ENCODE measurements around the gene TNFSF9.
"Not testable (repeated sequence)": the region's sequence is repeated elsewhere in the genome, so short reads cannot be mapped to it uniquely, and the experiment has no call there.

The TNFSF9 gene

DNA sequence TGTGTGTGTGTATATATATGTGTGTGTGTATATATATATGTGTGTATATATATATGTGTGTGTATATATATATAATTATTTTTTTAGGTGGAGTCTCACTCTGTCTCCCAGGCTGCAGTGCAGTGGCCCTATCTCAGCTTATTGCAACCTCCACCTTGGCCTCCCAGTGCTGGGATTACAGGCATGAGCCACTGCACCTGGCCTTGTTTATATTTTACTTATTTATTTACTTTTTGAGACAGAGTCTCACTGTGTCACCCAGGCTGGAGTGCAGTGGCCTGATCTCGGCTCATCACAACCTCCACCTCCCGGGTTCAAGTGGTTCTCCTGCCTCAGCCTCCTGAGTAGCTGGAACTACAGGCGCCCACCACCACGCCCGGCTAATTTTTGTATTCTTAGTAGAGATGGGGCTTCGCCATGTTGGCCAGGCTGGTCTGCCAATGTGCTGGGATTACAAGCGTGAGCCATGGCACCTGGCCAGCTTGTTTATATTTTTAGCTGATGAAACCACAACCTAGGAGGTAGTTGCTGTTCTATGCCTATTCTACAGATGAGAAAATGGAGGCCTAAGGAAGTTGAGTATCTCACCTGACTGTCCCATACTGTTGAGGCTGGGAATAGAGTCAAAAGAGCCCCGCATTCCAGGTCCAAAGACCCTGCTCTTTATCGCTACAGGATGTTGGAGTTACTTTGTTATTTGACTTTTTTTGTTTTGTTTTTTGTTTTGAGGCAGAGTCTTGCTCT lies 22.6 kb upstream of the TNFSF9 start:
- not testable (repeated sequence) for DNase-seq

DNA sequence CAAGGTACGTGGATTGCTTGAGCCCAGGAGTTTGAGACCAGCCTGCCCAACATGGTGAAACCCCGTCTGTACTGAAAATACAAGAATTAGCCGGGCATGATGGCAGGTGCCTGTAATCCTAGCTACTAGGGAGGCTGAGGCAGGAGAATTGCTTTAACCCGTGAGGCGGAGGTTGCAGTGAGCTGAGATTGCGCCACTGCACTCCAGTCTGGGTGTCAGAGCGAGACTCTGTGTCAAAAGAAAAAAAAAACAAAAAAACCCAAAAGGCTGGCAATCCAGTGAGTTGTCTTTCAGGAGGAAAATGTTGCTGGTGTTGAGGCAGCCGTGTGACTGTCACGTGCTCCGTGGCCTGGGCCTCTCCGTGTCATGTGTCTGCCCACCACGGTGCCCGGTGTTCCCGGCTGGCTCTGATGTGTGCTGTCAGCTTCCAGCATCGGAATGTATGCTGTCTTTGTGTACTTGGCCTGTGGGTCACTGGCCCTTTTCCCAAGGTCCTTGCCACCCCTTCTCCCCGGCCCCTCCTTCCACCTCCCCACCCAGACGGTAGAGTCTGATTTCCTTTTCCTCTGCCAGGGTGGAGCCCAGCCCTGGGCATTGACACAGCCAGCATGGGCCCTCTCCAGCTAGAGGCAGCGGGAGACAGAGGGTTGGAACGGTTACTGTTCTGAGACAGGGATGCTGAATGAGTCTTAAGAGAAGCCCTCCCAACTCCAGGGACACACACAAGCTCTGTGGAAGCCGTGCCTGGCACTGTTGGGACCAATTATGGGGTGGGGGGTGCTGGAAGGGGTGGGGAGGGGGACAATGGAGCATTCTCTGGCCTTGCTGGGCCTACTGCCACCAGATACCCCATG lies 21.5 kb upstream of the TNFSF9 start:
- DNase-seq = no peak

DNA sequence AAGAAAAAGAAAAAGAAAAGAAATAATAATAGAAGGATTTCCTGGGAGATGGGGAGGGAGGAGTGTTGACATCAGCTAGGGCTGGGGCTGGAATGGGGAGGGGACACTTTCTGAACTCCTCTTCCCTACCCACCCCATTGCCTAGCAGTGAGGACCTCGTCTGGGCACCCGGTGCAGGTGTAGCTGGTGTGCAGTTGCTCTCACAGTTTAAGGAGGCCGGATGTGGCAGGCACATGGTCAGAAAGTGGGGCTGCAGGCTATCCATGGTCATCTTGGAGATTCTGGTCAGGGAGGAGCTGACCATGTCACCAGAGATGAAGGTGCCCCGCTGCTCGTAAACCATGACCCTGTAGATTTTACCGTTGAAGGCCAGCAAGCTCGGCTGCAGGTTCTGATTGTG lies 20.2 kb upstream of the TNFSF9 start:
- no peak for DNase-seq

DNA sequence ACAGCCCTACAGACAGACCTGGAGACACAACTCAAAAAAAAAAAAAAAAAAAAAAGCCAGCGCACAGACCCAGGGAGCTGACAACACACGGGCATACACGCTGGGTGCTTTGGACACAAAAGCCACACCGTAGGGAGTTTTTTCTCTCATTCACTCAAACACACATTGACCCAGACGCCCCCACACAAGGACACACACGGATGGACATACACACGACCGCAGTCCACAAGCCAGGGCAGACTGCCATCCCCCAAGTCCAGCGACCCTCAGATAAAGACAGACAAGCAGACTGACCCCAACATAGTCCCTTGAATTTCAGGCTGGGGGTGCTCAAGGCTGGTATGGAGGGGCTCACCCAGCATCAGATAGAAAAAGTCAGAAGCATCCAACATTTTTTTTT lies 16.7 kb upstream of the TNFSF9 start:
- DNase-seq = no peak

DNA sequence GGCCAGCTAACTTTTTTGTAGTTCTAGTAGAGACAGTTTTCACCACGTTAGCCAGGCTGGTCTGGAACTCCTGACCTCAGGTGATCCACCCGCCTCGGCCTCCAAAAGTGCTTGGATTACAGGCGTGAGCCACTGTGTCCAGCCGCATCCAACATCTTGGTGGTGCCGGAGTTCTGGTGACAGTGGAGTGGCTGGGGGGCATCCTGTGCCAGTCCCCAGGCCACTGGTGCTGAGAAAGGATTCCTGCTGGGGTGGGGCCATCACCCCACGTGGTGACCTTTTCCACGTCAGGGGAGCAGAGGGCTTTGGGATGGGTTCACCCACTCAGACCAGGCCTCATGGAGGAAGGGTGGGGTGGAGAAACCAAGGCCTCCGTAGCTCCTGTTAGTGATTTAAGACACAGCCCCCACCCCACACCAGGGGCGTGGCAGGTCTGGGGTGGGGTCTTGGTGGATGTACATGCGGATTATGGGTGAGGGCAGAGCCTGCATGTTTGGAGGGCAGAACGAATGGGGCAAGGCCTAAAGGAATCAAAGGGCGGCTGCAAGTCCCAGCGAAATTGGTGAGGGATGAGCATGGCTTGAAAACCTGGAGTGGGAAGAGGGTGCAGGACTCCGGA lies 15.8 kb upstream of the TNFSF9 start:
- DNase-seq = no peak

DNA sequence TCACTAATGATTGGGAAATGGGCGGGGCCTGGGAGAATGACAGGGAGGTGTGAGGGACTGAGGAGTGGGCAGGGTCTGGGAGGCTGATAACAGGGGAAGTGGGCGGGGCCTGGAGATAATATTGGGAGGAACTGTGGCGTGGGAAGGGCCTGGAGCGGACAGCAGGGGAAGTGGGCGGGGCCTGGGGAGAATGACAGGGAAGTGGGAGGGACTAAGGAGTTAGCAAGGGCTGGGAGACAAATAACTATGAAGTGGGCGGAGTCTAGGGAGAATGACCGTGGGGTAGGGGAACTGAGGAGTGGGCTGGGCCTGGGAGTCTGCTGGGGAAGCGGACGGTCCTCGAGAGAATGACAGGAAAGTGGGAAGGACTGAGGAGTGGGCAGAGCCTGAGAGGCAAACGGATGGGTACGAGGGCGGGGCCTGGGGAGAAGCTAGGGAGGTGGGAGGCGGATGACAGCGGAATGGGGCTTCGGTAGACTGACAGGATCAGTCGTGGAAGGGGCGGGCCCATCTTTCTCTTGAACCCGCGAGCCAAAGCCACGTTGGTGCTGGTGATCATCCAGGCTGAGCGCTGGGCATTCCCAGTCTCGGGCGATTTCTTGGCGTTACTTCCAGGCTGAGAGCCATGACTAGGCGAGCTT lies 14.7 kb upstream of the TNFSF9 start:
- DNase-seq = peak; percentile 99

DNA sequence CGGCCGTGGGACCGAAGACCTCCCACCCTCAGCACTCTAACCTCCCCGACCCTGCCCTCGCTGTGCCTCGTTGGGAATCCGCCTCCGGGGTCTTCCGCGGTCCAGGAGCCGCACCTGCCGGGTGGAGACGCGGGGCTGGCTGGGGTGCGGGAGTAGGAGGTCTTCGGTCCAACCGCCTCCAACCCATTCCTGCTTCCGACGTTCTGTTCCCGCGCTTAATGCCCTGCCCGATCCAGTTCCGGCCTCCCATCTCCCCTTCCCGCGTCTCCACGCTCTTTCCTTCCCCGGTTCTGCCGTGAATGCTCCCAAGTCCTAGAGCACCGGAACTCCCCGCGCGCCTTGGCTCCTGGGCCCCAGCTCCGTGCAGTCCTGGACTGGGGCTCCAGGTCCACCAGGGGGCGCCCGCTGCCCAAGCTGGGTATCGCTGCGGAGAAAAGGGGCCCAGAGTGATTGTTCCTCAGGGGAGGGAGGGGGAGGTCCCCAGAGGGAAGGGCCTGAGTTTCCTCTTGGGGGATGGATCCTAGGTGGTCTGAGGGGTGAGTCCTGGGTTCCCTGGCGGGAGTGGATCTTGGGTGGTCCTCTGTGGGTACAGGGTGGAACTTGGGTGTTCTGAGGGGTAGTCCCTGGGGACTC lies 14.1 kb upstream of the TNFSF9 start:
- peak; percentile 88 for DNase-seq

DNA sequence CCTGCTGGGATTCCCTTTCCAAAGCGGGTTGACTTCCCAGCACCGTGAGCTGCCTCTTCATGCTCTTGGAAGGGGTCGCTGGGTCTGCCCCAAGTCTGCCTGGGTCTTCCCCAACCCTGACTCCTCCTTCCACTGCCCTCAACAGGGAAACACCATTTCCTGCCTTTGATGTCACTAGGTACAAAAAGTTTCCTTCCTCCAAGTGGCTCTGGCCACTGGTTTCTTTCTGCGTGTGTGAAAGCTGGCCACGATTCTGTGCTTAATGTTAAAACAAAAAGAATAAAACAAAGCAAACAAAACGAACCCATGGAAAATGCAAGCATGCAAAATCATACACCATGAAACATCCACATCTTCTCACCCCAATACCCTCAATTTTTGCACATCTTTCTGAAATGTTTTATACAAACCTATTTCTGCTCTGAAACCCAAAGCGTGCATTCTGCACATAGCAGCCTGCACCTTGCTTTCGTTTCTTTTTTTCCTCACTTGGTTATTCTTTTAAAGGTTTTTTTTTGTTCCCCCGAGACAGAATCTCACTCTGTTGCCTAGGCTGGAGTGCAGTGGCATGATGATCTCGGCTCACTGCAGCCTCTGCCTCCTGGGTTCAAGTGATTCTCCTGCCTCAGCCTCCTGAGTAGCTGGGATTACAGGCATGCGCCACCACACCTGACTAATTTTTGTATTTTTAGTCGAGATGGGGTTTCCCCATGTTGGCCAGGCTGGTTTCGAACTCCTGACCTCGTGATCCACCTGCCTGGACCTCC lies 12.5 kb upstream of the TNFSF9 start:
- peak; percentile 54 for DNase-seq

DNA sequence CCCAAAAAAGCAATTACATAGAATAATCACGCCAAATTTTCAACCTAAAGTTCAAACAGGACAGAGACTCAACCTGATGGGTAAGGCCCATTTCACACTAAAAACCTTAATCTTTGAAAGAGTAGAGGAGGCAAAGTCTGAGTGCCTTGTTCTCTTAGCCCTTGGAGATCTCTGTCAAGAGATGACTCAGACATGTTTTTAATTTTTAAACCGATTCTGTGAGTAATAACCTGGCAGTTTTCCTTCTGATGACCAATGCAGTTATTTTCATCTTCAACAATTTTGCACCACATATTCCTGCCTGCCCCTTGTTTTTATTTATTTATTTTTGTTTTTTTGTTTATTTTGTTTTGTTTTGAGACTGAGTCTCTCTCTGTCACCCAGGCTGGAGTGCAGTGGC lies 11.5 kb upstream of the TNFSF9 start:
- peak; percentile 37 for DNase-seq

DNA sequence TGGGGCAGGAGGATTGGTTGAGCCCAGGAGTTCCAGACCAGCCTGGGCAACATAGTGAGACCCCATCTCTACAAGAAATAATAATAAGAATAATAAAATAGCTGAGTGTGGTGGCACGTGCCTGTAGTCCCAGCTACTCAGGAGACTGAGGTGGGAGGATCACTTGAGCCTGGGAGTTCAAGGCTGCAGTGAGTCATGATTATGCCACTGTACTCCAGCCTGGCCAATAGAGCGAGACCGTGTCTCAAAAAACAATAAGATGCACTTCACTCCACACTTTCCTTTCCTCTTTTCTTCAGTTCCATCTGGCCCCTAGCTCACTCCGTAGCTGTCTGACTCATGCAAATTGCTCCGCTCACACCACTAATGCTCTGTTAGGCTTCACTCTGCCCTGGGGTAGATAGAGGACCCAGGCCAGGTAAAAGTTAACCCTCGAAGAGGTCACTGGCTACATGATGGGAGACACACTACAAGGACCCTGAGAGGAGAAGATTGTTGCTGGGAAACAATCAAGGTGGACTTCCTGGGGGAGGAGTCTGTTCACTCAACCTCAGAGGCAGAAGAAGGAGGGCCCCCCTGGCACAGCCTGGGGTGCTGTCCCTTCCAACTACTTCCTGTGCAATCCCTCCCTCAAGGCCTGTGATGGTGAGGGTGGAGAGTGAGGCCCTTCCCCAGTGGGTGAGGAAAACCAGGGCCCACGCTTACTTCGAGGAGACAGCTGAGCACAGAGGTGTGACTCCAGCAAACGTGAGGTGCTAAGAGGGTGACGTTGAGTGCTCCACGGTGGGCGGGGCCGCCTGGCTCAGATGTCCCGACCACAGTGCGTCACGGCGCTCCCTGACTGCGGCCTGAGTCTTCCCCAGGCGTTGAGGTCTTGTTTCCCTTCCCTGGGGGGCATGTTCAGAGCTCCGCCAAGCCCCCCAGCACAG lies 8.8 kb upstream of the TNFSF9 start:
- peak; percentile 99 for DNase-seq

DNA sequence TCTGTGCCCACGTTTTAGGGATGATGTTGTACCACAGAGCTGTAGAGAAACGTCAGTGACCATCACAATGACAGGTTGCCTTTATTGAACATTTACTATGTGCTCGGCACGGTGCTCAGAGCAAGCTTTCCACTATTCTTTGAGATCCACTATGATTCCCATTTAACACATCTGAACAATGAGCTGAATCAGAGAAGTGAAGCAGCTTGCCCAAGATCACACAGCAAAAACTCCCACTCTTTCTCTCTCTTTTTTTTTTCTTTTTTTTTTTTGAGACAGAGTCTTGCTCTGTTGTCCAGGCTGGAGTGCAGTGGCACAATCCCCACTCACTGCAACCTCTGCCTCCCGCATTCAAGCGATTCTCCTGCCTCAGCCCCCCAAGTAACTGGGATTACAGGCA lies 8.1 kb upstream of the TNFSF9 start:
- no peak for DNase-seq

DNA sequence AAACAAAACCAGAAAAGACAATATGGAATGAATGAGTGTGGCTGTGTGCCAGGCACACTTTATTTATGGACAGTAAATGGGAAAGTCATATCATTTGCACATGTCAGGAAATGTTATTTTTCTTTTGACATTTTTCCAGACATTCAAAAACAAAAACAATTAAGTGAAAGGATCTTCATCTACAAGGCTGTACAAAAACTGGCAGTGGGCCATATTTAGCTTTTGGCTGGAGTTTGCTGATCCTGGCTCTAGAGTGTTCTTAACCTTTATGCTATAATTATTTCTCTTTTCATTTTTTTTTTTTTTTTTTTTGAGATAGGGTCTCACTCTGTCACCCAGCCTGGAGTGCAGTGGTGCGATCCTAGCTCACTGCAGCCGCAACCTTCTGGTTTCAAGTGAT lies 6.5 kb upstream of the TNFSF9 start:
- DNase-seq = no peak

DNA sequence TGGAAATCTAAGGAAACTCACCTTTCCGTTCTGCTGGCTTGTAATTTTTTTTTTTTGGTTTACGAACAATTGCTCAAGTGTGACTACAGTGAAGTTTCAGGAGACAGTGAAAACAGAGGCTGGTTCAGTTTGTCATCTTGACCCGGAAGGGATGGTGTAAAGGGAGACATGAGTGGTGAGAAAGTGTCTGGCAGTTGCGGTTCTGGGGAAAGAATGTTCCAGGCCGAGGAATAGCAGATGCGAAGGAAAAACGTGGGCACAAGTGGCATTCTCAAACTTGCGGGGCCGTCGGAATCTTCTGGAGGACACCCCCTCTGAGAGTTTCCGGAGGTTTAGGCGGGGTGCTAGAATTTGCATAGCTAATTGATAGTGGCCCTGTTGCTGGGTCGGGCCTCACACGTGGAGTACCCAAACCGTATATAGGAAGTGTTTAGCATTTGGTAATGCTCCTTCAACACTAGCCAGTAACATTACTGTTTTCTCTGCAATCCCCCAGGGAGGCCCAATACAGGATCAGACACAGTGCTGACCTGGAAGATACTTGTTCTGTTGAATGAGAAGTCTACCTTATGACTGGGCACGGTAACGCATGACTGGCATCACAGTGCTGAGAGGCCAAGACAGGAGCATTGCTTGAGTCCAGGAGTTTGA lies 2.8 kb upstream of the TNFSF9 start:
- peak; percentile 42 for DNase-seq

DNA sequence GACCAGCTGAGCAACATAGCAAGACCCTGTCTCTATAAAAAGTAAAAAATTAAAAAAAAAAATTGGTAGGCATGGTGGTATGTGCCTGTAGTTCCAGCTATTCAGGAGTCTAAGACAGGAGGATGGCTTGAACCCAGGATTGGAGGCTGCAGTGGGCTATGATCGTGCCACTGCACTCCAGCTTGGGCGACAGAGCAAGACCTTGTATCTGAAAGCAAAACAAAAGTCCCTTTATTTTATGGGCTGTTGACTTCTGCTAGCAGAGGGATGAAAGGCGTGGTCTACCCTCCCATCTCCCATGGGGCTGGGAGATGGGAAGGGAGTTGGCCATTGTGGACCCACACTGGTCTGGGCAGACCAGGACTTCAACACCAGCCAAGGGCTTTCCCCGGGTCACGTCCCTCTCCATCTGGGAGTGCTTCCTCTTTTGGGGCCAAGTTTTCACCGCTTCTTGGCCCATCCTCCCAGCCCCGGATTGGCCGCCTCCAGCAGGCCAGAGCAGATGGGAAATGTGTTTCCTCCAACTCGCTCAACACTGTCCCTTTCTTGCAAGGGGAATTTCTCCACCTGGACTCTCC lies 2.2 kb upstream of the TNFSF9 start:
- peak; percentile 95 for DNase-seq

DNA sequence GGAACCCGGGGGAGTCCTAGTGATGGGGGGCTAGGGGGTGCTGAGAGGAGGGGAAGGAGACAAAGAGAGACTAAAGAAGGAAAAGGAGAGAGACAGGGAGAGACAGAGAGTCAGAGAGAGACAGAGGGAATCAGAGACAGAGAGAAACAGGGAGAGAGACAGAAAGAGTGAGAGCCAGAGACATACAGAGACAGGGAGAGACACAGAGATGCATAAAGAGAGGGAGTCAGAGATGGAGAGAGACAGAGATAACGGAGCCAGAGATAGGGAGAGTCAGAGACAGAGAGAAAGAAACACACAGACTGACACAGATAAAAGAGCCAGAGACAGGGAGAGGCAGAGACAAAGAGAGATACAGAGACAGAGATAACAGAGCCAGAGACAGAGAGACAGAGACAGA lies 1.5 kb upstream of the TNFSF9 start:
- no peak for DNase-seq

DNA sequence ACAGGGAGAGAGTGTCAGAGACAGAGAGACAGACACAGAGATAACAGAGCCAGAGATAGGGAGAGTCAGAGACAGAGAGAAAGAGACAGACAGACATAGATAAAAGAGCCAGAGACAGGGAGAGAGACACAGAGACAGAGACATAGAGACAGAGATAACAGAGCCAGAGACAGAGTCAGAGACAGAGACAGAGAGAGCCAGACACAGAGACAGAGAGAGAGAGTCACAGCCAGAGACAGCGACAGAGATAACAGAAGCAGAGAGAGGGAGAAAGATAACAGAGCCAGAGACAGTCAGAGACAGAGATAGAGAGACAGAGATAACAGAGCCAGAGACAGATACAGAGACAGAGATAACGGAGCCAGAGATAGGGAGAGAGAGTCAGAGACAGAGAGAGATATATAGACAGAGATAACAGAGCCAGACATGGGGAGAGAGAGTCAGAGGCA lies 865 bp upstream of the TNFSF9 start:
- DNase-seq = no peak

DNA sequence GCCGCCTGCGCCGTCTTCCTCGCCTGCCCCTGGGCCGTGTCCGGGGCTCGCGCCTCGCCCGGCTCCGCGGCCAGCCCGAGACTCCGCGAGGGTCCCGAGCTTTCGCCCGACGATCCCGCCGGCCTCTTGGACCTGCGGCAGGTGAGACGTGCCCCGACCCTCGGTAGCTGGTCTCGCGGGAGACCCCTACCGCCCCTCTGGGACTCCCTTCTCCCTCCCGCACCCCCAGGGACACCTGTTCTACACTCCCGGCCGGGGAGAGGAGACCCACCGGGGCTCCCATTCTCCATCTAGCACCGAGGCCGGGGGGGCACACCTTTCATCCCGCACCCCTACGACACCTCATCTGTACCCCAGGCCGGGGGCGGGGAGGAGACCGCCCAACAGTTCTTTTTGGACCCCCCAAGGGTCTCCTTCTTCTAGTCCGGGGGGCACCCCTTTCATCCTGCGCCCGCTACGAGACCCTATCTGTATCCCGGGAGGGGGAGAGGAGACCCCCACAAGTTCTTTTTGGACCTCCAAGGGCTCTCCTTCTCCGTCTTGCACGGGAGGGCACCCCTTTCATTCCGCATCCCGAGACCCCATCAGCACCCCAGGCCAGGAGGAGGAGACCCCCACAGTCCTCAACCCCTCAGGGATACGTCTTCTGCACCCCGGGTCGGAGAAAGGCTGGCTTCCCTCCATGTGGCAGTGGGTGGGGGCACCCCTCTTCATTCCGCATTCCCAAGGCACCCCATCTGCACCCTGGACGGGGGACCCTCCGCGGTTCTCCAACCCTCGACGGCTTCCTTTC lies 533 bp downstream of the TNFSF9 start:
- no peak for DNase-seq

DNA sequence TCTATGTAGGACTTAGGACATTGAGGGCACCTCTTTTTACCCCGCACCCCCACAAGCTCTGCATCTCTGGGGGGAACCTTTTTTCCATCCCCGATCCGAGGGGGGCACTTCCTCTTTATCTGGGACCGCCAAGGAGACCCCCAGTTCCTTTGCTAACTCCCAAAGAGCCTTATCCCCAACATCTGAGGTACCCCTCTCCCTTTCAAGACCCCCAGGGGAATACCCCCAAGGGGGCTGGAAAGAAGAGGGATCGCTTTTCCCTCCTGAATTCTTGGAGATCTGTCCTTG lies 1.1 kb downstream of the TNFSF9 start:
- DNase-seq = peak; percentile 43
